A549 (cell line): ENCODE data around the gene SMU1. TPM values are rescaled to one million over a fixed set of nuclear protein-coding genes. Genes with fewer than 3 reads are reported as not detected.

Experiments used
- ATAC-seq, 2 experiments: fragments of 200-7000 bp in 1 of 2; fragments of >200 bp in 1 of 2; cut with Nextera tagmentation in 1 of 2; cut with Tn5 transposase in 1 of 2; 3 replicates each; pipeline versions ENCODE4 v1.8.0 to v1.9.1; 2018 to 2020; ENCODE audit warnings: mild to moderate bottlenecking in 1 of 2, moderate library complexity in 1 of 2
- CTCF ChIA-PET: fragments of 300-600 bp; sonication (Branson Sonifier 250); formaldehyde crosslinking; extraction: SDS; loops from one replicate; lab custom pipeline; 2021; ENCODE audit warnings: antibody characterized with exemption, inconsistent platforms; lab: Yijun Ruan, JAX
- POLR2A ChIA-PET: fragments of 350-600 bp; formaldehyde crosslinking; extraction: SDS; loops from one replicate; lab custom pipeline; 2021; ENCODE audit warnings: antibody characterized with exemption, inconsistent platforms; lab: Yijun Ruan, JAX
- DNase-seq, 2 experiments: peaks; one replicate each; pipeline versions ENCODE4 v3.0.0 to v3.0.0-alpha.2; 2011 to 2016; ENCODE audit warnings: low read depth in 1 of 2, low spot score in 1 of 2
- FAIRE-seq: peaks from 2 replicates; lab custom pipeline; 2011; peaks lifted over from hg19 to GRCh38; lab: Jason Lieb, UNC
- H3K27ac ChIP-seq, 2 experiments: fragments of >200 bp; sonication (Bioruptor Twin); formaldehyde crosslinking; 3 replicates each; pipeline ENCODE4 v1.5.1; 2016 to 2017
- H3K4me1 ChIP-seq: fragments of >200 bp; sonication (Bioruptor Twin); formaldehyde crosslinking; 3 replicates; pipeline ENCODE4 v1.6.1; 2016
- H3K4me2 ChIP-seq: fragments of >200 bp; sonication (Bioruptor Twin); formaldehyde crosslinking; 3 replicates; pipeline ENCODE4 v1.6.1; 2016
- H3K4me3 ChIP-seq: fragments of >200 bp; sonication (Bioruptor Twin); formaldehyde crosslinking; 3 replicates; pipeline ENCODE4 v1.5.1; 2016
- H3K9me3 ChIP-seq: fragments of >200 bp; sonication (Bioruptor Twin); formaldehyde crosslinking; 3 replicates; pipeline ENCODE4 v1.6.1; 2016
- CHD2 ChIP-seq: fragments of 150-350 bp; IDR thresholded peaks from 2 replicates; pipeline ENCODE4 v1.6.1; 2014; ENCODE audit warnings: low read length; ENCODE audit not compliant: partially characterized antibody
- ESRRA ChIP-seq: fragments of 150-350 bp; IDR thresholded peaks from 2 replicates; pipeline ENCODE4 v1.6.1; 2014; ENCODE audit warnings: mild to moderate bottlenecking, low read length, borderline replicate concordance
- GATA3 ChIP-seq: IDR thresholded peaks from 2 replicates; pipeline ENCODE4 v1.6.1; 2012; ENCODE audit warnings: borderline replicate concordance
- KDM5A ChIP-seq: fragments of 200-600 bp; sonication (generic); IDR thresholded peaks from 2 replicates; pipeline ENCODE4 v1.6.1; 2016; ENCODE audit warnings: antibody characterized with exemption, mild to moderate bottlenecking
- MAFK ChIP-seq: fragments of 450-650 bp; IDR thresholded peaks from 2 replicates; pipeline ENCODE4 v1.6.1; 2014; ENCODE audit not compliant: partially characterized antibody
- MAZ ChIP-seq: fragments of 150-350 bp; IDR thresholded peaks from 2 replicates; pipeline ENCODE4 v1.6.1; 2014; ENCODE audit warnings: antibody characterized with exemption, low read depth, low read length, borderline replicate concordance
- MYC ChIP-seq: IDR thresholded peaks from 2 replicates; pipeline ENCODE4 v1.6.1; 2012; ENCODE audit warnings: mild to moderate bottlenecking, inconsistent platforms, low read length, improper control_type of control experiment, borderline replicate concordance
- NR3C1 ChIP-seq: fragments of >200 bp; sonication (Bioruptor Twin); formaldehyde crosslinking; IDR thresholded peaks from 3 replicates; pipeline ENCODE4 v1.6.1; 2017
- POLR2AphosphoS2 ChIP-seq: conservative IDR thresholded peaks from 2 replicates; pipeline ENCODE4 v1.6.1; 2012; ENCODE audit warnings: low read length, improper control_type of control experiment, inconsistent platforms
- RAD21 ChIP-seq, 2 experiments: fragments of >200 bp in 1 of 2; sonication (Bioruptor Twin) in 1 of 2; formaldehyde crosslinking in 1 of 2; IDR thresholded peaks in 1 of 2; conservative IDR thresholded peaks in 1 of 2; 2 replicates in 1 of 2; 3 replicates in 1 of 2; pipeline ENCODE4 v1.6.1; 2012 to 2018; ENCODE audit warnings: inconsistent platforms in 1 of 2
- RARB ChIP-seq: fragments of 250-450 bp; sonication (Bioruptor Pico); IDR thresholded peaks from 2 replicates; pipeline ENCODE4 v1.8.0; 2021; ENCODE audit warnings: mild to moderate bottlenecking, moderate library complexity
- RFX5 ChIP-seq: fragments of 450-650 bp; IDR thresholded peaks from 2 replicates; pipeline ENCODE4 v1.7.1; 2014; ENCODE audit warnings: antibody characterized with exemption, mild to moderate bottlenecking, moderate library complexity
- SMC3 ChIP-seq: fragments of >200 bp; sonication (Bioruptor Twin); formaldehyde crosslinking; IDR thresholded peaks from 3 replicates; pipeline ENCODE4 v1.6.1; 2018; ENCODE audit warnings: inconsistent platforms
- SREBF2 ChIP-seq: fragments of 450-650 bp; IDR thresholded peaks from 2 replicates; pipeline ENCODE4 v1.6.1; 2014; ENCODE audit warnings: mild to moderate bottlenecking, moderate library complexity
- TFCP2L1 ChIP-seq: fragments of 250-450 bp; sonication (Bioruptor Pico); IDR thresholded peaks from 2 replicates; pipeline ENCODE4 v1.5.0; 2021; ENCODE audit warnings: mild to moderate bottlenecking
- TP53 ChIP-seq: fragments of 250-450 bp; sonication (Bioruptor Pico); IDR thresholded peaks from 2 replicates; pipeline ENCODE4 v1.5.0; 2021; ENCODE audit warnings: mild to moderate bottlenecking, moderate library complexity
- ZSCAN20 ChIP-seq: fragments of 250-450 bp; sonication (Bioruptor Pico); IDR thresholded peaks from 2 replicates; pipeline ENCODE4 v1.8.0; 2022; ENCODE audit warnings: mild to moderate bottlenecking, moderate library complexity
- WGBS: methylation state at CpG from one replicate; pipeline ENCODE4 v1.1.6; 2017; ENCODE audit errors: missing lambda C conversion rate; 5-methylcytosine and 5-hydroxymethylcytosine counted together
- polyA plus RNA-seq, 4 experiments: library from polyadenylated mRNA; depleted of rRNA in 3 of 4; stranded (reverse); fragments of >200 nt; fragmentation: RNase III in 1 of 4; extraction: RNeasy Plus Mini Kit Qiagen cat#74134 plus additional on column Dnase treatment in 1 of 4; gene quantifications; 2 replicates in 3 of 4; 3 replicates in 1 of 4; pipeline ENCODE4 v1.2.3, GENCODE V29; 2011 to 2017
- TF ChIP-seq, protein P1 (sequence below): IDR thresholded peaks from 2 replicates; pipeline ENCODE4 v1.6.1; 2012
- TF ChIP-seq, protein P2 (sequence below): fragments of >200 bp; sonication (Bioruptor Twin); formaldehyde crosslinking; IDR thresholded peaks from 3 replicates; pipeline ENCODE4 v1.5.1; 2016

Gene SMU1
- polyA plus RNA-seq, 2 of the 4 experiments (the other 2 are of a cell fraction): 25.0 to 26.0 TPM

DNA sequence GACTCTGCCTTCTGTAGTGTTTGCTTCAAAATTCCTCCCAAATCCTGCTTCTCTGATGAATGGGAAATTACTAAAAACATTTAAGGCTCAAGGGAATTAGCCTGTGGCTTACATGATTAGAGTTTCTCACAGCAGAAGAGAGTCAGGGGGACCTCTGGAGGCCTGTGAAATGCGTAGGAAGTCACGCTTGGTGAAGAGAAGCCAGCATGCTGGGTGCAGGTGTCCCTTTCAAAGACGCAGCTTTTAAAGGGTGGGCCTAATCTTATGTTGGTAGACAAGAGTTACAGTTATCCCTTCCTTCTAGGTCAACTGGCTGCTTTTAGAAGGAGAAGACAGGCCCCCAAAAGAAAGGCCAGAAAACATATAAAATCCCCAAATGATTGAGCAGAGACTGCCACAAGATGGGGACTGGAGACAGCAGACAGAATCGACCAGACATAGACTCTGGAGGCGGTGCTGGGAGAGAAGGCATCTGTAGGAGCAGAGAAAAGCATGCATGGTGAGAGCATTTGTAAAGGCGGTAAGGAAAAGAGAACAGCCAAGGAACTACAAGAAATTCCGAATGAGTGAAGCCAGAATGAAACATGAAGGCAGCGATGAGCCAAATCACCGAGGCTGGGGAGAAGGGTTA lies 48.4 kb upstream of the SMU1 start:
- Histone ChIP-seq H3K4me1 (peaks cover 44% of the 10 kb centered on the region), H3K9me3 (no peaks in the 10 kb centered on the region), H3K4me3 (no peak overlapping the region)
- no peak for ATAC-seq
- FAIRE-seq: no peak
- TF ChIP-seq RARB (CRISPR knock-in tag) (no peak), RAD21 (conservative IDR thresholded peaks at IDR 0.05 in 1 of 2, IDR thresholded peaks at IDR 0.05 in 1 of 2) (peak in 1 of 2 experiments; percentile 35; a peak in 1 of 5 replicates), TFCP2L1 (CRISPR knock-in tag) (no peak)
- TF ChIP-seq, all 56 proteins: peak for 1
- ChIA-PET POLR2A (no interaction called here), CTCF (interaction anchor here (1.0 to 3.3 kb wide), 4 partner anchors 16 to 101 kb away, joined by 3 to 14 read pairs (median 6); no protein-coding TSS in a partner anchor)
- WGBS: 94% methylated on average over 9 of the region's 9 CpGs
- no peak overlapping the region for H3K4me2 ChIP-seq
- peak overlapping the region in 1 of 2 experiments; percentile 39; a peak in 1 of 6 replicates for H3K27ac ChIP-seq
- no peak for DNase-seq

DNA sequence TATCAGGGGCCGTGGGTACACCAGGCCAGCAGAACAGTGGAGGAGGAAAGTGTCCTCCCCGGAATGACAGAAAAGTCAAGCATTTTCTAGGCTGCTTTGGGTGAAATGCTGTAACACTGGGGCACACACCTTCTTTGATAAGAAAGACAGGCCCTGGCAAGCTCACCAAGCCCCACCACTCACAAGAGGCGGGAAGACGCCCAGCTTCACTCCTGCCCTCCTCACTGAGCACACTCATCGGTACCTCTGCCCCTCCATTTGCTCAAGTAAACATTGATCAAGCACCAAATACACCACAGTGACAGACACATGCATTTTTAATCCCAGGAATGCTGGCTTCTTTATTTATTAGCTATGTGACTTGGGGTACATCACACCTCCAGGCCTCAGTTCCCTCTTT lies 47.6 kb upstream of the SMU1 start:
- H3K4me3 ChIP-seq: no peak overlapping the region
- H3K27ac ChIP-seq: 0 out of 6 replicates have a peak overlapping the region, but pooled peaks of 1 of the 2 experiments have one; percentile 3
- WGBS: 96% methylated on average over 5 of the region's 5 CpGs
- no peak for TF ChIP-seq NR3C1
- TF ChIP-seq GATA3: no peak
- no peak for TF ChIP-seq RFX5
- TF ChIP-seq POLR2AphosphoS2: no peak; the same call in 1 of the 2 replicates
- peaks cover 35% of the 10 kb centered on the region for H3K4me1 ChIP-seq
- CTCF ChIA-PET: interaction anchor here (1.4 to 2.2 kb wide), 2 partner anchors 47 to 102 kb away, joined by 4 to 8 read pairs; no protein-coding TSS in a partner anchor
- no peaks in the 10 kb centered on the region for H3K9me3 ChIP-seq
- H3K4me2 ChIP-seq: no peak overlapping the region
- no peak for DNase-seq
- ATAC-seq: no peak
- POLR2A ChIA-PET: no interaction called here
- no peak for FAIRE-seq

DNA sequence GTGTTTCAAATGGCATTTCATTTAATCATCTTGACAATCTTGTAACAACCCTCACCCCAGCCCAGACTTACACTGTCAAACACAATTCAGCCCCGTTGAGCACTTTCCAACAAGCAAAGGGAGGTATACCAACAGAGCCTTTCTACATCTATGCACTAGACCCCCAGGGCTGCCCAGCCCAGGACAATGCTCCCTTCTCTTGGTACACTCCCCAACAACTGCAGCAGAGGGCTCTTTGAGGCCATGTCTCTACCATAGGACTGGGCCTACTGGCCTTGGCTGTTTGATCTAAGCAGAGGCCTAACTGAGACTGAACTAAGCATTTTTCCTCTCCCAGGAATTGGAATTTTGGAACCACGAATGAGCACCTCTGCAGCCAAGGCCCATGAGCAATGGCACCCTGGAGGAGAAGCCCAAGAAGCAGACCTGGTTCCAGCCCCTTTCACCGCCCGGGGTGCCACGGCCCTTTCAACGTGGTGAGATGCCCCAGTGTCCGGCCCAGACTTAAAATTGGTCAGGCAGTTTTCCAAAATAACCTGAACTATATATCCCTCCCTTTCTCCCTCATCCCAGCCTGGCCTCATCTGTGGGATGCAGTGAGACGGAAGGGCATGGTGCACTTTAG lies 47.0 kb upstream of the SMU1 start:
- H3K4me1 ChIP-seq: peaks cover 32% of the 10 kb centered on the region
- H3K4me3 ChIP-seq: no peak overlapping the region
- H3K4me2 ChIP-seq: no peak overlapping the region
- no peak for TF ChIP-seq RARB (CRISPR knock-in tag)
- no peak for TF ChIP-seq SMC3
- TF ChIP-seq, protein P1, sequence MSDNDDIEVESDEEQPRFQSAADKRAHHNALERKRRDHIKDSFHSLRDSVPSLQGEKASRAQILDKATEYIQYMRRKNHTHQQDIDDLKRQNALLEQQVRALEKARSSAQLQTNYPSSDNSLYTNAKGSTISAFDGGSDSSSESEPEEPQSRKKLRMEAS: no peak
- TF ChIP-seq KDM5A: no peak
- TF ChIP-seq TP53 (CRISPR knock-in tag): no peak
- TF ChIP-seq MAZ: no peak
- TF ChIP-seq MYC: no peak
- no peak for TF ChIP-seq CHD2
- TF ChIP-seq, protein P2, sequence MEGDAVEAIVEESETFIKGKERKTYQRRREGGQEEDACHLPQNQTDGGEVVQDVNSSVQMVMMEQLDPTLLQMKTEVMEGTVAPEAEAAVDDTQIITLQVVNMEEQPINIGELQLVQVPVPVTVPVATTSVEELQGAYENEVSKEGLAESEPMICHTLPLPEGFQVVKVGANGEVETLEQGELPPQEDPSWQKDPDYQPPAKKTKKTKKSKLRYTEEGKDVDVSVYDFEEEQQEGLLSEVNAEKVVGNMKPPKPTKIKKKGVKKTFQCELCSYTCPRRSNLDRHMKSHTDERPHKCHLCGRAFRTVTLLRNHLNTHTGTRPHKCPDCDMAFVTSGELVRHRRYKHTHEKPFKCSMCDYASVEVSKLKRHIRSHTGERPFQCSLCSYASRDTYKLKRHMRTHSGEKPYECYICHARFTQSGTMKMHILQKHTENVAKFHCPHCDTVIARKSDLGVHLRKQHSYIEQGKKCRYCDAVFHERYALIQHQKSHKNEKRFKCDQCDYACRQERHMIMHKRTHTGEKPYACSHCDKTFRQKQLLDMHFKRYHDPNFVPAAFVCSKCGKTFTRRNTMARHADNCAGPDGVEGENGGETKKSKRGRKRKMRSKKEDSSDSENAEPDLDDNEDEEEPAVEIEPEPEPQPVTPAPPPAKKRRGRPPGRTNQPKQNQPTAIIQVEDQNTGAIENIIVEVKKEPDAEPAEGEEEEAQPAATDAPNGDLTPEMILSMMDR: no peak
- TF ChIP-seq SREBF2: no peak
- no peak for TF ChIP-seq ESRRA
- WGBS: 95% methylated on average over 8 of the region's 8 CpGs
- CTCF ChIA-PET: no interaction called here
- ATAC-seq (peak; percentile 26 to 49; a peak in 2 of 6 replicates), FAIRE-seq (no peak), DNase-seq (no peak)
- H3K27ac ChIP-seq: 0 out of 6 replicates have a peak overlapping the region, but pooled peaks of 1 of the 2 experiments have one; percentile 3
- H3K9me3 ChIP-seq: no peaks in the 10 kb centered on the region
- POLR2A ChIA-PET: no interaction called here

DNA sequence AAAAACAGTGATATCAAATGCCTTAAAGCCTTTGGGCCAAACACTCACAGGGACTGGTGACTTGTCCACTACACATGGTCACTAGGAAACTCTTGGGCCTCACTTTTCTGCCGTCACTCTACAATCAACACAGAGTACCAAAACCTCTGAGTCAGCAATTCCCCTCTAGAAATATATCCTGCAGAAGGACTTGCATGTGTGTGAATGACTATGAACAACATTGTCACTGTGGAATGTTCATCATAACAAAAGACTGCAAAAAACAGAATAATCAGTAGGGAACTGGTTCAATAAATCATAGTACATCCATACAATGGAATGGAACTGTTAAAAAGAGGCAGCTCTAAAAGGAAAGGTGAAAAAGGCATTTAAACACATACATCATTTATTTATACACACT lies 44.1 kb upstream of the SMU1 start:
- no peak overlapping the region for H3K27ac ChIP-seq
- POLR2A ChIA-PET: no interaction called here
- H3K9me3 ChIP-seq: no peaks in the 10 kb centered on the region
- 91% methylated on average over 1 of the region's 1 CpG for WGBS
- DNase-seq (no peak), FAIRE-seq (no peak), ATAC-seq (no peak)
- peaks cover 22% of the 10 kb centered on the region for H3K4me1 ChIP-seq
- TF ChIP-seq MAFK: peak; percentile 96
- TF ChIP-seq ZSCAN20 (CRISPR knock-in tag): no peak
- H3K4me3 ChIP-seq: no peak overlapping the region
- CTCF ChIA-PET: no interaction called here
- H3K4me2 ChIP-seq: no peak overlapping the region
